ENCODE results near the gene APOA4. TPM values are rescaled to one million over a fixed set of nuclear protein-coding genes. Genes with fewer than 3 reads are reported as not detected.

The APOA4 gene
- total RNA-seq, 4 donors from 2014 or later: not detected

GRCh38 chr11:116813781-116814471 lies 9.2 kb downstream of the APOA4 start:
- H3K27me3 ChIP-seq: no peaks in the 10 kb centered on the region
- no peak overlapping the region for H3K4me3 ChIP-seq
- H3K36me3 ChIP-seq: no peaks in the 10 kb centered on the region
- intact Hi-C loops (cut with DNase I; ENCODE audit: low total_unique reads): no loop called here
- no peaks in the 10 kb centered on the region for H3K4me1 ChIP-seq
- no peaks in the 10 kb centered on the region for H3K9me3 ChIP-seq
- H3K27ac ChIP-seq: no peak overlapping the region
- no peak for DNase-seq
- TF ChIP-seq CTCF (IDR thresholded peaks at IDR 0.05) (no peak), POLR2A (IDR thresholded peaks at IDR 0.05) (no peak)

GRCh38 chr11:116813170-116813569 lies 9.9 kb downstream of the APOA4 start:
- no peak overlapping the region for H3K4me3 ChIP-seq
- no peaks in the 10 kb centered on the region for H3K9me3 ChIP-seq
- DNase-seq: no peak
- H3K27me3 ChIP-seq: no peaks in the 10 kb centered on the region
- intact Hi-C loops (cut with DNase I; ENCODE audit: low total_unique reads): no loop called here
- H3K4me1 ChIP-seq: no peaks in the 10 kb centered on the region
- H3K36me3 ChIP-seq: no peaks in the 10 kb centered on the region
- H3K27ac ChIP-seq: no peak overlapping the region
- TF ChIP-seq POLR2A (IDR thresholded peaks at IDR 0.05) (no peak), CTCF (IDR thresholded peaks at IDR 0.05) (no peak)

GRCh38 chr11:116812109-116812508 lies 11.0 kb downstream of the APOA4 start:
- intact Hi-C loops (cut with DNase I; ENCODE audit: low total_unique reads): no loop called here
- H3K36me3 ChIP-seq: no peaks in the 10 kb centered on the region
- TF ChIP-seq CTCF (IDR thresholded peaks at IDR 0.05): no peak
- TF ChIP-seq POLR2A (IDR thresholded peaks at IDR 0.05): no peak
- no peak overlapping the region for H3K4me3 ChIP-seq
- no peaks in the 10 kb centered on the region for H3K27me3 ChIP-seq
- no peak for DNase-seq
- H3K4me1 ChIP-seq: no peaks in the 10 kb centered on the region
- no peak overlapping the region for H3K27ac ChIP-seq
- no peaks in the 10 kb centered on the region for H3K9me3 ChIP-seq

- H3K9me3 ChIP-seq: no peaks in the 10 kb centered on the region
- no peaks in the 10 kb centered on the region for H3K27me3 ChIP-seq
- no peaks in the 10 kb centered on the region for H3K4me1 ChIP-seq
- no peak overlapping the region for H3K27ac ChIP-seq
- TF ChIP-seq POLR2A (IDR thresholded peaks at IDR 0.05) (no peak), CTCF (IDR thresholded peaks at IDR 0.05) (no peak)
- intact Hi-C loops (cut with DNase I; ENCODE audit: low total_unique reads): no loop called here
- H3K4me3 ChIP-seq: no peak overlapping the region
- no peaks in the 10 kb centered on the region for H3K36me3 ChIP-seq
- DNase-seq: no peak
These were observed 11.9 kb downstream of the APOA4 start for GRCh38 chr11:116811194-116811593.

DNA sequence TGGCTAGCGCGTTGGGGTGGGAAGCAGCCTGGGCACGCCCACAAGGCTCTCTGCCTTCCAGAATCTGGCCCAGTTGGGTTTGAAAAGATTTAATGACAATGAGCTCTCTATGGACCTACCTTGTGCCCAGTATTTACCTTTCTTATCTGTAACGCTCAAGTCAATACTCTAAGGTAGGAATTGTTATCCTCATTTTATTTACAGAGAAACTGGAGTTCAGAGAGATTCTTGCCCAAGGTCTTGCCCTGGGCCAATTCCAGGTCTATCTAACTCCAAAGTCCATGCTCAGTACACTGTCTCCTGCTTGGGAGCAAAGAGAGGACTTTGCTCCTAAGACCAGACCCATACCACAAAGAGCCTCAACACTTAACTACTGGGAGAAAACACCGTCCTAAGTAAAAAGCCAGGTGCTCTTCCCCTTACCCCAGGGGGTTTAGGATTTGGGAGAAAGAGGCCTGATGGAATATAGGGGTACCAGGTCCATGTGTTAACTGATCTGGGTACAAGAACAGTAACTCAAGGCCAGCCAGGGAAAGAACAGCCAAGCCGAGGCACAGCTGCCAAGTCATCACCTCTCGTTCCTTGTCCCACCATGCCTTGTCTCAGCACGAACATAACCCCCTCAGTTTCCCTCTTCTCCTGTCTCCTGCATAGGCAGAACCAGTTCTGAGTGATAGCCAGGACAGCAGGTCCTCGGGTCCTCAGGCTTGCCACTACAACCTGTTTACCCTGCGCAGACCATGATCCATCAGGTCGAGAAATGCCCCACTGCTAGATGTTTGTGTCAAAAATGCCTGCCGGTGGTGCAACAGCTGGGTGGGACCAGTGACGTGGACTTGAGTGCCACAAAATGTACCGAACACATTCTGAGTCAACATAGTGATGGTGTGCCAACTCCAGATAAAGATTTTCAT lies 14.6 kb downstream of the APOA4 start:
- TF ChIP-seq POLR2A (IDR thresholded peaks at IDR 0.05) (no peak), CTCF (IDR thresholded peaks at IDR 0.05) (no peak)
- no peak overlapping the region for H3K4me3 ChIP-seq
- H3K9me3 ChIP-seq: no peaks in the 10 kb centered on the region
- no peaks in the 10 kb centered on the region for H3K4me1 ChIP-seq
- no peak for DNase-seq
- H3K27ac ChIP-seq: no peak overlapping the region
- intact Hi-C loops (cut with DNase I; ENCODE audit: low total_unique reads): no loop called here
- H3K36me3 ChIP-seq: no peaks in the 10 kb centered on the region
- H3K27me3 ChIP-seq: no peaks in the 10 kb centered on the region

Data from uterus (tissue), 4 donors.